ENCODE data around the gene CARD9. TPM values are rescaled to one million over a fixed set of nuclear protein-coding genes. Genes with fewer than 3 reads are reported as not detected.

Gene CARD9
- total RNA-seq, 4 donors from 2014 or later = 0.27 to 1.5 (median 0.74) TPM

- 92 to 93% methylated on average over 7 of the region's 7 CpGs for WGBS, 2 donors
- intact Hi-C loops (cut with DNase I) = no loop called here
- no peak overlapping the region for H3K4me3 ChIP-seq (replicated peaks in 1 of 3)
- H3K4me1 ChIP-seq = peaks cover 11 to 14% of the 10 kb centered on the region in 2 donors
- H3K9me3 ChIP-seq = no peaks in the 10 kb centered on the region
- DNase-seq = no peak
- H3K27me3 ChIP-seq = no peaks in the 10 kb centered on the region
- peaks cover 8 to 21% of the 10 kb centered on the region in 2 donors for H3K36me3 ChIP-seq
- H3K27ac ChIP-seq = no peak overlapping the region
- TF ChIP-seq POLR2A (IDR thresholded peaks at IDR 0.05) (no peak), CTCF (IDR thresholded peaks at IDR 0.05) (no peak)
These were observed 32.0 kb upstream of the CARD9 start for GRCh38 chr9:136405481-136405880.

GRCh38 chr9:136404801-136405136 lies 31.3 kb upstream of the CARD9 start:
- H3K4me3 ChIP-seq (replicated peaks in 1 of 3) = no peak overlapping the region
- H3K36me3 ChIP-seq = peaks cover 8 to 21% of the 10 kb centered on the region in 2 donors
- peaks cover 13 to 14% of the 10 kb centered on the region in 2 donors for H3K4me1 ChIP-seq
- 90 to 91% methylated on average over 7 to 14 of the region's 14 CpGs for WGBS, 2 donors
- DNase-seq = no peak
- TF ChIP-seq CTCF (IDR thresholded peaks at IDR 0.05) = no peak
- no peak for TF ChIP-seq POLR2A (IDR thresholded peaks at IDR 0.05)
- H3K27ac ChIP-seq = no peak overlapping the region
- H3K9me3 ChIP-seq = no peaks in the 10 kb centered on the region
- no peaks in the 10 kb centered on the region for H3K27me3 ChIP-seq
- intact Hi-C loops (cut with DNase I) = loop anchor here (5.0 kb wide), 1 partner anchor 33 kb away; the partner anchor contains the start of gene INPP5E

GRCh38 chr9:136403915-136404800 lies 30.7 kb upstream of the CARD9 start:
- Histone ChIP-seq H3K9me3 (no peaks in the 10 kb centered on the region), H3K27me3 (no peaks in the 10 kb centered on the region), H3K36me3 (peaks cover 8 to 21% of the 10 kb centered on the region in 2 donors), H3K4me1 (peaks cover 10 to 11% of the 10 kb centered on the region in 2 donors), H3K27ac (no peak overlapping the region), H3K4me3 (replicated peaks in 1 of 3) (no peak overlapping the region)
- WGBS, 2 donors = 89 to 93% methylated on average over 21 to 22 of the region's 32 CpGs
- intact Hi-C loops (cut with DNase I) = loop anchor here (5.0 kb wide), 1 partner anchor 33 kb away; the partner anchor contains the start of gene INPP5E
- no peak for DNase-seq
- TF ChIP-seq POLR2A (IDR thresholded peaks at IDR 0.05) = no peak

- Histone ChIP-seq H3K27me3 (no peaks in the 10 kb centered on the region), H3K4me1 (peaks cover 14 to 17% of the 10 kb centered on the region in 2 donors), H3K36me3 (peaks cover 8 to 21% of the 10 kb centered on the region in 2 donors), H3K4me3 (replicated peaks in 1 of 3) (no peak overlapping the region), H3K27ac (no peak overlapping the region), H3K9me3 (no peaks in the 10 kb centered on the region)
- 87 to 88% methylated on average over 4 to 5 of the region's 5 CpGs for WGBS, 2 donors
- no peak for DNase-seq
- intact Hi-C loops (cut with DNase I) = loop anchor here (5.0 kb wide), 1 partner anchor 34 kb away; the partner anchor contains the start of gene INPP5E
- TF ChIP-seq POLR2A (IDR thresholded peaks at IDR 0.05) = no peak
- no peak for TF ChIP-seq CTCF (IDR thresholded peaks at IDR 0.05)
These were observed 30.1 kb upstream of the CARD9 start for GRCh38 chr9:136403538-136403914.

GRCh38 chr9:136402067-136402466 lies 28.6 kb upstream of the CARD9 start:
- peaks cover 8 to 21% of the 10 kb centered on the region in 2 donors for H3K36me3 ChIP-seq
- intact Hi-C loops (cut with DNase I) = loop anchor here (5.0 kb wide), 1 partner anchor 35 kb away; the partner anchor contains the start of gene INPP5E
- H3K27me3 ChIP-seq = no peaks in the 10 kb centered on the region
- no peak overlapping the region for H3K4me3 ChIP-seq (replicated peaks in 1 of 3)
- 72 to 75% methylated on average over 13 of the region's 13 CpGs for WGBS, 2 donors
- peaks cover 16 to 17% of the 10 kb centered on the region in 2 donors for H3K4me1 ChIP-seq
- no peak overlapping the region for H3K27ac ChIP-seq
- TF ChIP-seq CTCF (IDR thresholded peaks at IDR 0.05) = no peak
- TF ChIP-seq POLR2A (IDR thresholded peaks at IDR 0.05) = no peak
- no peak for DNase-seq
- H3K9me3 ChIP-seq = no peaks in the 10 kb centered on the region

Data from thyroid gland (tissue), 4 donors.